Measurements from ENCODE around the gene NANOS2.

- no peak for TF ChIP-seq CTCF (IDR thresholded peaks at IDR 0.05)
- no peak for TF ChIP-seq POLR2A (IDR thresholded peaks at IDR 0.05)
Measured at GRCh38 chr19:45878043-45878794, 36.4 kb downstream of the NANOS2 start.

Measured in suprapubic skin (tissue), 3 donors.